Brain microvascular endothelial cell (primary cell): ENCODE data around the gene LYPD6B.

ENCODE experiments used
- DNase-seq: peaks from one replicate; pipeline ENCODE4 v3.0.0-alpha.2; 2020
- H3K27ac ChIP-seq: fragments of 250-450 bp; sonication (Bioruptor Pico); 2 replicates; pipeline ENCODE4 v1.5.1; 2020; ENCODE audit warnings: mild to moderate bottlenecking, moderate library complexity
- H3K27me3 ChIP-seq: fragments of 250-450 bp; sonication (Bioruptor Pico); replicated peaks from 2 replicates; pipeline ENCODE4 v1.5.1; 2020; ENCODE audit warnings: mild to moderate bottlenecking
- H3K36me3 ChIP-seq: fragments of 250-450 bp; sonication (Bioruptor Pico); replicated peaks from 2 replicates; pipeline ENCODE4 v1.5.1; 2020; ENCODE audit warnings: mild to moderate bottlenecking
- H3K4me3 ChIP-seq: 2 replicates; pipeline ENCODE4 v1.5.1; 2011; ENCODE audit warnings: low read depth, mild to moderate bottlenecking, control low read depth, low read length, moderate library complexity
- in situ Hi-C: cut with HindIII; loops from 2 replicates; pipeline ENCODE4 v1.10.0; 2017; ENCODE audit warnings: low sequenced_read_pairs, low pct_ligation_motif_present
- TF ChIP-seq, protein P1 (sequence below): IDR thresholded peaks from 2 replicates; pipeline ENCODE4 v1.5.1; 2011; ENCODE audit warnings: low read depth, mild to moderate bottlenecking, moderate library complexity, low read length, control low read depth, inconsistent platforms; ENCODE audit errors: missing control alignments

The LYPD6B gene

DNA sequence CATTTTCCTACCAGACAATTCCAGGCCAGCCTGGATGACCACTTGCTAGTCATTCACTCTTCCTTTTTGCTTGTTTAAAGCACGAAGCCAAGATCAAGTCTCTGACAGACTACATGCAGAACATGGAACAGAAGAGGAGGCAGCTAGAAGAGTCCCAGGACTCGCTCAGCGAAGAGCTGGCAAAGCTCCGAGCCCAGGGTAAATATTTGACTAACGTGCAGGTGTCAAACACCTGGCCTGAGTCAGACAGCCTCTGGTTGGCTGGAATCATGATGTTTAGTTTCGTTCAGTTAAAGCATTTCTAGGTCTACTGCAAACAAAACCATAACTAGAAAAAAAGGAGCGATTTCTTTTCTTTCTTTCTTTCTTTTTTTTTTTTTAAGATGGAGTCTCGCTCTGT, 44.2 kb upstream of the LYPD6B start:
- H3K27ac ChIP-seq, result no peak overlapping the region
- peaks cover 2% of the 10 kb centered on the region for H3K27me3 ChIP-seq
- TF ChIP-seq, protein P1, sequence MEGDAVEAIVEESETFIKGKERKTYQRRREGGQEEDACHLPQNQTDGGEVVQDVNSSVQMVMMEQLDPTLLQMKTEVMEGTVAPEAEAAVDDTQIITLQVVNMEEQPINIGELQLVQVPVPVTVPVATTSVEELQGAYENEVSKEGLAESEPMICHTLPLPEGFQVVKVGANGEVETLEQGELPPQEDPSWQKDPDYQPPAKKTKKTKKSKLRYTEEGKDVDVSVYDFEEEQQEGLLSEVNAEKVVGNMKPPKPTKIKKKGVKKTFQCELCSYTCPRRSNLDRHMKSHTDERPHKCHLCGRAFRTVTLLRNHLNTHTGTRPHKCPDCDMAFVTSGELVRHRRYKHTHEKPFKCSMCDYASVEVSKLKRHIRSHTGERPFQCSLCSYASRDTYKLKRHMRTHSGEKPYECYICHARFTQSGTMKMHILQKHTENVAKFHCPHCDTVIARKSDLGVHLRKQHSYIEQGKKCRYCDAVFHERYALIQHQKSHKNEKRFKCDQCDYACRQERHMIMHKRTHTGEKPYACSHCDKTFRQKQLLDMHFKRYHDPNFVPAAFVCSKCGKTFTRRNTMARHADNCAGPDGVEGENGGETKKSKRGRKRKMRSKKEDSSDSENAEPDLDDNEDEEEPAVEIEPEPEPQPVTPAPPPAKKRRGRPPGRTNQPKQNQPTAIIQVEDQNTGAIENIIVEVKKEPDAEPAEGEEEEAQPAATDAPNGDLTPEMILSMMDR, result no peak
- no peak for DNase-seq
- in situ Hi-C loops, result loop anchor here (25.0 kb wide), 1 partner anchor 1007 kb away; no protein-coding TSS in a partner anchor
- no peaks in the 10 kb centered on the region for H3K36me3 ChIP-seq
- no peak overlapping the region for H3K4me3 ChIP-seq

DNA sequence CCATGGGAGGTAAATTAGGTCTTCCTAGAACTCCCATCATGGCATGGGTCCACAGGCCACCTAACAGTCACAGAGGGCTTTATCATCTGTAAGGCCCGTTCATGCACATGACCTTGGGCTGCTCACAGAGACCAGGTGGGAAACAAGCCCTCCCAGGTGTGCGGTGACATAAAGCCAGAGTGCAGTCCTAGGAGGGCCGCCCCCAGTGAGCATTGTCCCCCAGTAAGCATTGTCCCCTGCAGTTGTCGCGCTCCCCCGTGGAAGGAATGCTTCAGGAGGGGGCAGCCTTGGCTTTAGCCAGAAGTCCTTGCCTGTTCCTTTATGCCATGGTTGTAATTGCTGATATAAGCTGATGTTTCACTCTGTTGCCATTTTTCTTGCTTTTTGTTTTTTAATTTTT, 41.7 kb upstream of the LYPD6B start:
- no peak for DNase-seq
- Histone ChIP-seq H3K27me3 (peaks cover 2% of the 10 kb centered on the region), H3K4me3 (no peak overlapping the region), H3K36me3 (no peaks in the 10 kb centered on the region), H3K27ac (no peak overlapping the region)
- TF ChIP-seq, protein P1, result no peak
- in situ Hi-C loops, result loop anchor here (25.0 kb wide), 1 partner anchor 1010 kb away; no protein-coding TSS in a partner anchor

DNA sequence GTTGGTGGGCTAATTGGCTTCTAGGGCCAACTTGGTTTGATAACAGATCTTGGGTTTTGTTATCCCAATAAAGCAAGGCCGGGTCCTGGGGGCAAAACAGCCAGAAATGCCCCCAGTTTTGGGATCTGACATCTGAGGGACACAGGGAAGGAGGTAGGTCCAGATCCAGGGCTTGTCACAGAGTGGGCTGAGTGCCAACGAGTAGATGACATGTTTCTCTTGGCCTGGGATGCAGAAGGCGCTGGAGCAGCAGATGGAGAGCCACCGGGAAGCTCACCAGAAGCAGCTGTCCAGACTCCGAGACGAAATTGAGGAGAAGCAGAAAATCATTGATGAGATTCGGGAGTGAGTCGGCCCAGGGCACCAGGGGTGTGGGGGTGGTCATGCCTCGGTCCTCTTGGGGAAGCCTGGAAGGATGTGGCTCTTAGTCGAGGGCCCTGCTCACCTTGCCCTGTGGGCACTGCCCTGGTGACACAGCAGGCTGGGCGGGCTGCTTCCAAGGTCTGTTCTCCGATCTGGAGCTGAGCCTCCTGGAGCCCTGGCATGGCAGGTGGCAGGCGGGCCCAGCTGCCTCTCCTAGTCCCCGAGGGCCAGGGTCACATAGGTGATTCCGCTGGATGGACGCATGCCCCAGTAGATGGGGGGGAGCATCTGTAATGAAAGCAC, 40.2 kb upstream of the LYPD6B start:
- Histone ChIP-seq H3K36me3 (no peaks in the 10 kb centered on the region), H3K27ac (no peak overlapping the region), H3K4me3 (no peak overlapping the region), H3K27me3 (peaks cover 2% of the 10 kb centered on the region)
- DNase-seq, result no peak
- TF ChIP-seq, protein P1, result no peak
- in situ Hi-C loops, result loop anchor here (25.0 kb wide), 1 partner anchor 1011 kb away; no protein-coding TSS in a partner anchor

DNA sequence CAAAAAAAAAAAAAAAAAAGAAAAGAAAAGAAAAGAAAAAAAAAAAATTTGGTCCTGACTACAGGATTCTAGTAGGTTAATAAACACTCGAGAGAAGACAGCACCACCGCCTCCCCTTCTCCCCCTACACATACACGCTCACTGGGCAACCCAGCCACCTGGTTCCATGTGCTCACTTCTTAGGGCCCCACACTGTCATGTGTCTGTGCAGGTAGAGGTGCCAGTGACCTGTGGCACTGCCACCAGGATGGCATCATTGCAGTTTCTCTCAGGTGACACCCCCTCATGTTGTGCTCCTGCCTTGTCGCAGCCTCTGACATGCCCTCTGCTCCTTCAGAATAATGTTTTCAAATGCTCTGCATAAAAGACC, 39.7 kb upstream of the LYPD6B start:
- in situ Hi-C loops, result loop anchor here (25.0 kb wide), 1 partner anchor 1012 kb away; no protein-coding TSS in a partner anchor
- DNase-seq, result no peak
- Histone ChIP-seq H3K4me3 (no peak overlapping the region), H3K27ac (no peak overlapping the region), H3K36me3 (no peaks in the 10 kb centered on the region), H3K27me3 (peaks cover 2% of the 10 kb centered on the region)
- TF ChIP-seq, protein P1, result no peak

DNA sequence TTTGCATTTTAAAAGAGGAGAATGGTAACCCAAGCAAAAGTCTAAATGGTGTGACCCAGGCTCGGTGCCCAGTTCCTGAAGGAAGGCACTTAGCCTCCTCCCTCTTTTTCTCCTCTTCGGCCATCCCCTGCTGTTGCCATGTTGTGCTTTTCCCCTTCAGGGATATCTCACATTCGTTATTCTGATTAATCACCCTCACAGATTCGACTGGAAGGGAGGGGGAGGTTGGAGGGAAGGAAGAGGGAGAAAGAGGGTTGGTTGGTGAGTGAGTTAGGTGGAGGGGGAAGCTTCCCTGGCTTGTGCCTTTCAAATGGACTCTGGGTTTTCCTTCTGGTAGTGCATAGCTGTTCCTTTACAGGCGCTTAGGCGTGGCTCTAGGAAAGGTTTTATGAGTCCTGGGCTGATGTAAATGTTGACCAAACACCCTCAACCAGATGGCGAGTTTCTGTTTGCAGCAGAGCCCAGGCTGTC, 39.0 kb upstream of the LYPD6B start:
- Histone ChIP-seq H3K27ac (no peak overlapping the region), H3K36me3 (no peaks in the 10 kb centered on the region), H3K27me3 (peaks cover 2% of the 10 kb centered on the region), H3K4me3 (no peak overlapping the region)
- TF ChIP-seq, protein P1, result no peak
- no peak for DNase-seq
- in situ Hi-C loops, result loop anchor here (25.0 kb wide), 1 partner anchor 1012 kb away; no protein-coding TSS in a partner anchor
